CD4-positive, alpha-beta T cell treated with Interferon gamma for 1 hour (primary cell): ENCODE measurements around the gene BAG1.

Source experiments
- DNase-seq: peaks from one replicate; pipeline ENCODE4 v3.0.0-alpha.2; 2020

The BAG1 gene

GRCh38 chr9:33273266-33273971, 8.9 kb upstream of the BAG1 start:
- DNase-seq: no peak

- no peak for DNase-seq
These were observed 7.6 kb upstream of the BAG1 start for GRCh38 chr9:33272061-33272460.

- DNase-seq: no peak
These were observed 5.6 kb upstream of the BAG1 start for GRCh38 chr9:33270146-33270545.

- DNase-seq: no peak
These were observed 2.8 kb upstream of the BAG1 start for GRCh38 chr9:33267151-33267767.

- no peak for DNase-seq
These were observed 830 bp upstream of the BAG1 start for GRCh38 chr9:33265211-33265865.

- no peak for DNase-seq
These were observed 470 bp downstream of the BAG1 start for GRCh38 chr9:33264003-33264472.

- no peak for DNase-seq
These were observed 1.1 kb downstream of the BAG1 start for GRCh38 chr9:33263131-33264002.

- DNase-seq: no peak
These were observed 4.1 kb downstream of the BAG1 start for GRCh38 chr9:33260372-33260771.

GRCh38 chr9:33257276-33257675, 7.2 kb downstream of the BAG1 start:
- DNase-seq: no peak

GRCh38 chr9:33256236-33256635, 8.3 kb downstream of the BAG1 start:
- no peak for DNase-seq

- no peak for DNase-seq
These were observed 9.0 kb downstream of the BAG1 start for GRCh38 chr9:33255471-33255870.

GRCh38 chr9:33255014-33255413, 9.5 kb downstream of the BAG1 start:
- no peak for DNase-seq

- DNase-seq: no peak
These were observed 10.3 kb downstream of the BAG1 start for GRCh38 chr9:33254211-33254610.

- no peak for DNase-seq
These were observed 14.0 kb downstream of the BAG1 start for GRCh38 chr9:33250458-33250995.

GRCh38 chr9:33249983-33250382, 14.5 kb downstream of the BAG1 start:
- DNase-seq: no peak

GRCh38 chr9:33249087-33249658, 15.3 kb downstream of the BAG1 start:
- DNase-seq: no peak

- no peak for DNase-seq
These were observed 15.9 kb downstream of the BAG1 start for GRCh38 chr9:33248606-33249005.

GRCh38 chr9:33246269-33246860, 18.1 kb downstream of the BAG1 start:
- DNase-seq: no peak

- no peak for DNase-seq
These were observed 19.2 kb downstream of the BAG1 start for GRCh38 chr9:33245341-33245740.

GRCh38 chr9:33244137-33244784, 20.2 kb downstream of the BAG1 start:
- DNase-seq: no peak

GRCh38 chr9:33242609-33243134, 21.8 kb downstream of the BAG1 start:
- DNase-seq: no peak
